Measurements from ENCODE around the gene KRABD2.

The KRABD2 gene

DNA sequence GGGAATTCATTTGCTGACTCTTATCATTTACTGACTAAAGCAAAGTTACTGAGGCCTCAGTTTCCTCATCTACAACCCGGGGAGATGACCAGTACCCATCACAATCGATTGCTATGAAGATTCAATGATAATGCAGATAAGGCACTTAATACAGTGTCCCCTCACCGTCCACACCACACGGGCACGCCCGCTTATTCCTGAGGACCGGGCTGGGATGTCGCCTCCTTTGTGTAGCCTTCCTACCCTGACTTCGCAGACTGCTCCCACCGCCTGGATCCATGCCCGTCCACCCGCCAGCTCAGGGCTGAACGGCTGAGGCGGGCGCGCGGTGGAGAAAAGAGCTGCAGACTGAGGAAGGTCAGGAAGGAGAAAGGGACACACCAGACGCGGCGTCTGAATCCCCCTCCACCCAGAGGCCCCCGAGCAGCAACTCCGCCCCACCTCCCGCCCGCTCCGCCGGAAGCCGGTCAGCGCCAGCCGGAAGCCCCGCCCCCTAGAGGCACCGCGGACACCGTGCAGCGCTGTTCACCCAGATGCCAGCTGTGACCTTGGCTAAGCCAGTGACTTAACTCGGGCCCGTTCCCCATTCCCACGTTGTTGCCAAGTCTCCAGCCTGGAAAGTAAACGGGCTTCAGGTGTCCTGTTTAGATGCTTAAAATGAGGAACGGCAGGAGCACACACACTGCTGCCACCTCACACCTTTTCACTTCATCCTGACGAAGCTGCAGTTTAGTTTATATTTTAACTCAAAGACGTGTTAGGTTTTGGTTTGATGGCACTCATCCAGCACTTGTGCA lies at the start of gene KRABD2:
KRABD2 (minus strand) TSS at position 434 of the 797 bp plus-strand sequence.
- 1 to 2% methylated on average over 41 of the region's 41 CpGs for WGBS, 2 donors
- H3K36me3 ChIP-seq: peaks cover 0 to 58% (median 37%) of the 10 kb centered on the region in 9 donors
- H3K27ac ChIP-seq: peak within 1 kb of the TSS; percentile 89 to 97 (median 94)
- H3K4me3 ChIP-seq: peak within 1 kb of the TSS; percentile 47 to 89 (median 76)
- H3K9me3 ChIP-seq: no peaks in the 10 kb centered on the region
- ATAC-seq (peak; percentile 95 to 98 (median 97)), DNase-seq (peak; percentile 92 to 95)
- H3K4me1 ChIP-seq: peaks cover 4 to 63% (median 46%) of the 10 kb centered on the region in 9 donors
- no peaks in the 10 kb centered on the region for H3K27me3 ChIP-seq
- intact Hi-C loops (cut with DNase I): loop anchor here in 3 of 10 donors (5.0 to 10.0 kb wide), 3 partner anchors 49 to 152 kb away; partner anchors contain the start of gene ARHGEF15 (in 1 of the 3)
- TF ChIP-seq, protein P1, sequence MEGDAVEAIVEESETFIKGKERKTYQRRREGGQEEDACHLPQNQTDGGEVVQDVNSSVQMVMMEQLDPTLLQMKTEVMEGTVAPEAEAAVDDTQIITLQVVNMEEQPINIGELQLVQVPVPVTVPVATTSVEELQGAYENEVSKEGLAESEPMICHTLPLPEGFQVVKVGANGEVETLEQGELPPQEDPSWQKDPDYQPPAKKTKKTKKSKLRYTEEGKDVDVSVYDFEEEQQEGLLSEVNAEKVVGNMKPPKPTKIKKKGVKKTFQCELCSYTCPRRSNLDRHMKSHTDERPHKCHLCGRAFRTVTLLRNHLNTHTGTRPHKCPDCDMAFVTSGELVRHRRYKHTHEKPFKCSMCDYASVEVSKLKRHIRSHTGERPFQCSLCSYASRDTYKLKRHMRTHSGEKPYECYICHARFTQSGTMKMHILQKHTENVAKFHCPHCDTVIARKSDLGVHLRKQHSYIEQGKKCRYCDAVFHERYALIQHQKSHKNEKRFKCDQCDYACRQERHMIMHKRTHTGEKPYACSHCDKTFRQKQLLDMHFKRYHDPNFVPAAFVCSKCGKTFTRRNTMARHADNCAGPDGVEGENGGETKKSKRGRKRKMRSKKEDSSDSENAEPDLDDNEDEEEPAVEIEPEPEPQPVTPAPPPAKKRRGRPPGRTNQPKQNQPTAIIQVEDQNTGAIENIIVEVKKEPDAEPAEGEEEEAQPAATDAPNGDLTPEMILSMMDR (IDR thresholded peaks at IDR 0.05): peak; percentile 11 to 71 (median 62)

DNA sequence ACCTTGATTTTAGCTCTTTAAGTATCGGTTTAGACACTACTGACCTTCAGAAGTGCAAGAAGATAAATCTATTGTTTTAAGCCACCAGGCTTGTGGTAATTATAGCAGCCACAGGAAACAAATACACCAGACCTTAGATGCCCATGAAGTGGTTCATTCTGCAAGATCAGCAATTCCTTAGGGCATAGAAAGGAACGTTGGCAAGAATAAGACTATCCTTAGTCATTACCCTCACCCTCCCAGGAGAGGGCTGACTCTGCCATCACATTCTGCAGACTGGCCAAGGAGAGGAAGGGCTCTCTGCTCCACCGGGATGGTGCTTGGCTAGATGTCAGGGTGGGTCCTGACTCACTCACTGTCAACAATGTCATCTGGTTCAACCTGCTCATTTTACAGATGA lies 45.1 kb upstream of the KRABD2 start:
- TF ChIP-seq, protein P1 (IDR thresholded peaks at IDR 0.05): no peak
- intact Hi-C loops (cut with DNase I): no loop called here
- DNase-seq: no peak
- Histone ChIP-seq H3K4me3 (no peak overlapping the region), H3K9me3 (peaks cover 0 to 9% (median 0%) of the 10 kb centered on the region in 11 donors), H3K36me3 (no peaks in the 10 kb centered on the region), H3K4me1 (peaks cover 6 to 57% (median 13%) of the 10 kb centered on the region in 9 donors), H3K27me3 (no peaks in the 10 kb centered on the region), H3K27ac (peak overlapping the region in 2 of 10 donors; percentile 66 to 80)
- WGBS, 2 donors: 52 to 64% methylated on average over 3 of the region's 3 CpGs
- ATAC-seq: peak in 1 of 8 donors; percentile 55

DNA sequence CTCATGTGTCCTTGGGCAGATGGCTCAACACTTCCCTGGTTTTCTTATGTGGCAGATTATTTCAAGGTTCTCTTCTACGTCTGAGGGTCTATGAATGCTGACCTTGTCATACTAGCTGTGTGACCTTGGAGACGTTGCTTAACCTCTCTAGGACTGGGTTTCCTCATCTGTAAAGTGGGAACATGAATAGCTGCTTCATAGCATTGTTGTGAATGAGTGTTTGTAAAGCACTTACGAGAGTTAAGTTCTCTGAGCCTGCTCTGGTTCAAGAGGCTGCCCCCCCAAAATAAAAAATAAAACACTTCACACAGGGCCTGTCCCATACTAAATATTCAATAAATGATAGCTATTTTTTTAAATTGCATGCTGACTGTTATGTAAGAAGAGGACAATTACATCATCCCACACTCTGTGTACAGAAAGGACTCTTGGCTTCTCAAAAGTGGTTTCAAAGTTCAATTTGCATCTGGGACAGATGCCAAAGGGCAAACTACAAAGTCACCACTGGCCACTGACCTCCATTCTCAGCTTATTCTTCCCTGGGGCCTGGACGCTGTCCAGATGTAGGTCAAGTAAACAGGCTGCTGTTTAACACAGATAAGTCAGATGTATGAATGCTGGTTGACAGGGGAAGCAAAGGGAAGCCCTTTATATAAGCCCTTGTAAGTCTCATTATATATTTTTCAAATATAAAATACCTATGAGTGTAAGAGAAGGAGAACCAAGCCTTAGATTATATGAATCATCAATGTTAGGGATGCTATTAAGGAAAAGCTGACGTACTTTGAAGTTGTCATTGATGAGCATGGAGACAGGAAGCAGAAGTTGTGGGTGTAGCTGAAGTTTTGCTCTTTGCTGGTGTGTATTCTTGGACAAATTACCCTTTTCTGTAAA lies 43.8 kb upstream of the KRABD2 start:
- no peak overlapping the region for H3K4me3 ChIP-seq
- no peaks in the 10 kb centered on the region for H3K36me3 ChIP-seq
- WGBS, 2 donors: 27 to 31% methylated on average over 5 of the region's 5 CpGs
- TF ChIP-seq, protein P1 (IDR thresholded peaks at IDR 0.05): no peak
- peaks cover 0 to 6% (median 0%) of the 10 kb centered on the region in 7 donors for H3K27me3 ChIP-seq
- DNase-seq: peak; percentile 31 to 82
- H3K4me1 ChIP-seq: peaks cover 6 to 57% (median 13%) of the 10 kb centered on the region in 9 donors
- intact Hi-C loops (cut with DNase I): no loop called here
- ATAC-seq: peak; percentile 82 to 96 (median 91)
- H3K27ac ChIP-seq: peak overlapping the region in 8 of 10 donors; percentile 6 to 80 (median 48)
- H3K9me3 ChIP-seq: peaks cover 0 to 9% (median 0%) of the 10 kb centered on the region in 11 donors

DNA sequence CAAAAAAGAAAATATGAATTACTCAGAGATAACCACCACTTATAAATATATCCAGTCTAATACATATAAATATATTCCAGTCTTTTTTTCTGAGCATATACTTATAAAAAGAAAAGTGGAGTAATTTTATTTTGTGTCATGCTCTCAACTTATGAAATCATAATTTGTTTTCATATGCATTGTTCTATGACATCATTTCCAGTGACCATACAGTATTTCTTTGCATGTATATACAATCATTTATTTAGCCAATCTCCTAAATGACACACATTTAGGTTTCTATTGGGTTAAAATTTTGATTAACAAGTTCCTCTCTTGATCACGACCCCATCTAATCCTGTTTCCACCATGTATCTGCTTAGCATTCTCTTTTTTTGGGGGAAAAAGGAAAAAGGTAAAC lies 42.8 kb upstream of the KRABD2 start:
- WGBS, 2 donors: 64 to 65% methylated on average over 1 of the region's 1 CpG
- TF ChIP-seq, protein P1 (IDR thresholded peaks at IDR 0.05): no peak
- intact Hi-C loops (cut with DNase I): loop anchor here in 6 of 10 donors (10.0 kb wide), 3 partner anchors 55 to 475 kb away; no protein-coding TSS in a partner anchor
- ATAC-seq: no peak
- peaks cover 0 to 13% (median 0%) of the 10 kb centered on the region in 7 donors for H3K27me3 ChIP-seq
- peaks cover 6 to 57% (median 13%) of the 10 kb centered on the region in 9 donors for H3K4me1 ChIP-seq
- H3K27ac ChIP-seq: peak overlapping the region in 2 of 10 donors; percentile 66 to 80
- DNase-seq: no peak
- H3K36me3 ChIP-seq: no peaks in the 10 kb centered on the region
- H3K4me3 ChIP-seq: no peak overlapping the region
- peaks cover 0 to 4% (median 0%) of the 10 kb centered on the region in 11 donors for H3K9me3 ChIP-seq

Measured in heart right ventricle (tissue), 16 donors.